IMR-90 (cell line): Measurements from ENCODE around the gene SOS1.
"Not testable (repeated sequence)": the region's sequence is repeated elsewhere in the genome, so short reads cannot be mapped to it uniquely, and the experiment has no call there.

ENCODE experiments used
- CEBPB ChIP-seq: IDR thresholded peaks from 2 replicates; pipeline ENCODE4 v1.6.1; 2012; ENCODE audit warnings: low read depth, low read length, improper control_type of control experiment
- MXI1 ChIP-seq: IDR thresholded peaks from 2 replicates; pipeline ENCODE4 v1.6.1; 2012; ENCODE audit warnings: low read depth, mild to moderate bottlenecking, low read length, moderate library complexity, borderline replicate concordance
- NFE2L2 ChIP-seq: fragments of 150-350 bp; IDR thresholded peaks from 2 replicates; pipeline ENCODE4 v1.6.1; 2016; ENCODE audit warnings: low read depth, mild to moderate bottlenecking, low read length
- POLR2A ChIP-seq: IDR thresholded peaks from 2 replicates; pipeline ENCODE4 v1.6.1; 2012; ENCODE audit warnings: mild to moderate bottlenecking, low read depth, low read length
- RFX5 ChIP-seq: IDR thresholded peaks from 2 replicates; pipeline ENCODE4 v1.8.0; 2012; ENCODE audit warnings: low read depth, mild to moderate bottlenecking, low read length, moderate library complexity
- SMC3 ChIP-seq: fragments of 150-350 bp; IDR thresholded peaks from 2 replicates; pipeline ENCODE4 v1.6.1; 2016; ENCODE audit warnings: low read depth, mild to moderate bottlenecking, antibody characterized with exemption, low read length, moderate library complexity
- TF ChIP-seq, protein P1 (sequence below): conservative IDR thresholded peaks from 2 replicates; pipeline ENCODE4 v1.5.1; 2012; ENCODE audit warnings: mild to moderate bottlenecking, low read depth, low read length, improper control_type of control experiment
- TF ChIP-seq, protein P2 (sequence below): fragments of 150-350 bp; IDR thresholded peaks from 2 replicates; pipeline ENCODE4 v1.6.1; 2017; ENCODE audit warnings: mild to moderate bottlenecking, antibody characterized with exemption, low read length, low read depth

GRCh38 chr2:39140948-39141333 is 20.1 kb upstream of the SOS1 start:
- not testable (repeated sequence) for TF ChIP-seq POLR2A, CEBPB, NFE2L2, SMC3, RFX5, MXI1
- TF ChIP-seq, protein P1, sequence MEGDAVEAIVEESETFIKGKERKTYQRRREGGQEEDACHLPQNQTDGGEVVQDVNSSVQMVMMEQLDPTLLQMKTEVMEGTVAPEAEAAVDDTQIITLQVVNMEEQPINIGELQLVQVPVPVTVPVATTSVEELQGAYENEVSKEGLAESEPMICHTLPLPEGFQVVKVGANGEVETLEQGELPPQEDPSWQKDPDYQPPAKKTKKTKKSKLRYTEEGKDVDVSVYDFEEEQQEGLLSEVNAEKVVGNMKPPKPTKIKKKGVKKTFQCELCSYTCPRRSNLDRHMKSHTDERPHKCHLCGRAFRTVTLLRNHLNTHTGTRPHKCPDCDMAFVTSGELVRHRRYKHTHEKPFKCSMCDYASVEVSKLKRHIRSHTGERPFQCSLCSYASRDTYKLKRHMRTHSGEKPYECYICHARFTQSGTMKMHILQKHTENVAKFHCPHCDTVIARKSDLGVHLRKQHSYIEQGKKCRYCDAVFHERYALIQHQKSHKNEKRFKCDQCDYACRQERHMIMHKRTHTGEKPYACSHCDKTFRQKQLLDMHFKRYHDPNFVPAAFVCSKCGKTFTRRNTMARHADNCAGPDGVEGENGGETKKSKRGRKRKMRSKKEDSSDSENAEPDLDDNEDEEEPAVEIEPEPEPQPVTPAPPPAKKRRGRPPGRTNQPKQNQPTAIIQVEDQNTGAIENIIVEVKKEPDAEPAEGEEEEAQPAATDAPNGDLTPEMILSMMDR, result not testable (repeated sequence)
- TF ChIP-seq, protein P2, sequence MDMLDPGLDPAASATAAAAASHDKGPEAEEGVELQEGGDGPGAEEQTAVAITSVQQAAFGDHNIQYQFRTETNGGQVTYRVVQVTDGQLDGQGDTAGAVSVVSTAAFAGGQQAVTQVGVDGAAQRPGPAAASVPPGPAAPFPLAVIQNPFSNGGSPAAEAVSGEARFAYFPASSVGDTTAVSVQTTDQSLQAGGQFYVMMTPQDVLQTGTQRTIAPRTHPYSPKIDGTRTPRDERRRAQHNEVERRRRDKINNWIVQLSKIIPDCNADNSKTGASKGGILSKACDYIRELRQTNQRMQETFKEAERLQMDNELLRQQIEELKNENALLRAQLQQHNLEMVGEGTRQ, result not testable (repeated sequence)
